HG03571 (cell line): ENCODE measurements around the gene MSH6.

ENCODE experiments used
- ATAC-seq: cut with Tn5 transposase; IDR thresholded peaks from one replicate; pipeline ENCODE4 v1.9.1; 2021; ENCODE audit not compliant: unreplicated experiment

MSH6 gene

GRCh38 chr2:47778698-47779425 lies 4.1 kb upstream of the MSH6 start:
- ATAC-seq = no peak

- ATAC-seq = no peak
These were observed 3.5 kb upstream of the MSH6 start for GRCh38 chr2:47779426-47779790.

GRCh38 chr2:47782381-47782670 lies 619 bp upstream of the MSH6 start:
- ATAC-seq = no peak

- ATAC-seq = peak; percentile 20
These were observed 774 bp downstream of the MSH6 start for GRCh38 chr2:47783486-47784351.

- ATAC-seq = no peak
These were observed 1.5 kb downstream of the MSH6 start for GRCh38 chr2:47784352-47784851.

- ATAC-seq = no peak
These were observed 3.0 kb downstream of the MSH6 start for GRCh38 chr2:47785986-47786385.

DNA sequence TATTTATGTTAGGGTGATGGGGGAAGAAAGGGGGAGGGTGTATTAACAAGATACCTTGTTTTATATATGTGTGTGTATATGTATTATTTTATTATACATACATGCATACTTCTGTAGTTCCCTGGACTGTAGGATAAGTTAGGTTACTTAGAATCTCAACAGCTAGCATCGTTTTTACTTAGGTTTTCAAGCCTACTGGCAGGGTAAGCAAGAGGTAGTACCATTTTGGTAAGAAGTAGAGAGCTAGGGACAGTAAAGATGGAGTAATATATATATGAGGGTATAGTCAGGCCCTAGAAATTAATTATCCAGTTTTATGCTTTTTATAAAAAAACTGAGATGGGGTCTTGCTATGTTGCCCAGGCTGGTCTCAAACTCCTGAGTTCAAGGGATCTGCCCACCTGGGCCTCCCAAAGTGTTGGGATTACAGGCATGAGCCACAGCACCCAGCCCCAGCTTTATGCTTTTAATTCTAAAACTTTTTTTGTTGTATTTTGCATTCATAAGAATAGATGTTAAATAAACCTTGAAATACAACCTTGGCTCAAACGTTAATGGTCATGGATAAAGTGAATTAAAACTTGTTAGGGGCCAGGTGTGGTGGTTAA lies 13.2 kb downstream of the MSH6 start:
- ATAC-seq = no peak

DNA sequence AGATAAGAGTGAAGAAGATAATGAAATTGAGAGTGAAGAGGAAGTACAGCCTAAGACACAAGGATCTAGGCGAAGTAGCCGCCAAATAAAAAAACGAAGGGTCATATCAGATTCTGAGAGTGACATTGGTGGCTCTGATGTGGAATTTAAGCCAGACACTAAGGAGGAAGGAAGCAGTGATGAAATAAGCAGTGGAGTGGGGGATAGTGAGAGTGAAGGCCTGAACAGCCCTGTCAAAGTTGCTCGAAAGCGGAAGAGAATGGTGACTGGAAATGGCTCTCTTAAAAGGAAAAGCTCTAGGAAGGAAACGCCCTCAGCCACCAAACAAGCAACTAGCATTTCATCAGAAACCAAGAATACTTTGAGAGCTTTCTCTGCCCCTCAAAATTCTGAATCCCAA lies 15.7 kb downstream of the MSH6 start:
- no peak for ATAC-seq

- ATAC-seq = no peak
These were observed 16.2 kb downstream of the MSH6 start for GRCh38 chr2:47799031-47799609.

- ATAC-seq = no peak
These were observed 18.2 kb downstream of the MSH6 start for GRCh38 chr2:47801118-47801517.

GRCh38 chr2:47803363-47803762 lies 20.4 kb downstream of the MSH6 start:
- ATAC-seq = no peak

DNA sequence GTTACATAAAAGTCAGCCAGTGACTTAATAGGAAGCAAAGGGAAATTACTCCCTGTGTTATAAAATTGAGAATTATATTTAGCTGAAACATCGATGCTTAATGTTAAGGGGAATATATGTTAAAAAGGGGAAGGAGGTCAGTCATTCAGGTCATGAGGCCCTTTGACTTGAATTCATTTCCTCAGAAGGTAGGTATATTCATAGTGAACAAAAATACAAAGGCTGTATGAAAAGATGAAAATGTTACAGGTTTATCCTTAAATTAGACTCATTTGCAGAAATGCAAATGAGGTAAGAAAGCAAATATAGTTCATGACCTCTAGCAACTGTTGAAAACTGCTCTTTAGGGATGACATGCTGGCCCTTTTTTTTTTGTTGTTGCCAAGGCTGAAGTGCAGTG lies 20.8 kb downstream of the MSH6 start:
- ATAC-seq = no peak

GRCh38 chr2:47805850-47806249 lies 22.9 kb downstream of the MSH6 start:
- no peak for ATAC-seq

GRCh38 chr2:47808614-47809013 lies 25.7 kb downstream of the MSH6 start:
- ATAC-seq = no peak

DNA sequence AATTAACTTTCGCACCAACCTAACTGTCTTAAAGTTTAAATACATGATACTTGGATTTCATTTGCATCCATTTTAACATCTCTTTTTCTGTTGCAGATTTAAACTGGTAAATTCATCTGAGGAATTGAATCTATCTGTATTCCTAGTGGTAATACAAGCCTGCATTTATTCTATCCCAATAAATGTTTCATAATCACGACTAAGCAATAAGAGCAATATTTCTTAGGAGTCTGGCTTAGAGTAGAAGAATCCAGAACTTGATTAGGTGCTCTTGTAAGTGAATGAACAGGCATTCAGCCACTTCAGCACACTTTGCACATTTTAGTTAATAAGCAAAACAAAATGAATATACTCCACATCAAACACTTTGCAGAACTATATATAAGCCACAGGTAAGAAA lies 27.0 kb downstream of the MSH6 start:
- no peak for ATAC-seq

DNA sequence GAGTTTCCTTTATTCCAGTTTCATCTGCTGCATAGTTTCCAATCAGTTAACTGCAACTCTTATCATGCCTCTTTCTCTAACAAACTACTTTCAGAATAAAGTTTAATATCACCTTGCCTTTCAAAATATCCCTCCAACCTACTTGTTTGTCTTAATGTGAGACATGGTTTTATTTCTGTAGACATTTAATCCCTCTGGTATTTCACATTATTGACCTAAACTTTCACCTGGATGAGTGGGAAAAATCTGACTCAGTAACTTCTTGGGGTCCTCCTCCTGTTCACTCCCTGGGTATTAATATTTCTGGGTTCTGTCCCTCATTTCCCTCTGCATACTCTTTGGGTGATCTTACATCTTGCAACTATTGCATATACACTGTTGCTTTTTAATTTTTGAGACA lies 27.9 kb downstream of the MSH6 start:
- no peak for ATAC-seq

GRCh38 chr2:47811668-47812067 lies 28.7 kb downstream of the MSH6 start:
- ATAC-seq = no peak

GRCh38 chr2:47815764-47816163 lies 32.8 kb downstream of the MSH6 start:
- ATAC-seq = no peak

DNA sequence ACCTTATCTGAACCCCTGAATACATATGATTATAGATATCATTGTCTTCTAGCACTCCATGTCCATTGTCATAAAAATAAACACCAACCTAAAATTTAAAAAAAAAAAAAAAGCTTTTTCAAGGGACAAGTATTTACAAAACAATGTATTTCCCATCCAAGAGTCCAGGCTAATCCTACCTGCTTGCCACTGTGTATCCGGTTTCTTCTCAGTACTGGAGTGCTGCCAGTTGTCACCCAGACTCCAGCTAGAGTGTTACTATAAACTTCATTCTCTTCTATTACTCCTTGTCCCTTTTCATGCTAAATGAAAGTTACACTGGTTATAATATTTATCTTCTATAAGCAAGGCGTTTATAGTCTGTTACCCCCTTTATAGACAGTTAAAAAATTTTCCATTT lies 35.8 kb downstream of the MSH6 start:
- ATAC-seq = no peak

DNA sequence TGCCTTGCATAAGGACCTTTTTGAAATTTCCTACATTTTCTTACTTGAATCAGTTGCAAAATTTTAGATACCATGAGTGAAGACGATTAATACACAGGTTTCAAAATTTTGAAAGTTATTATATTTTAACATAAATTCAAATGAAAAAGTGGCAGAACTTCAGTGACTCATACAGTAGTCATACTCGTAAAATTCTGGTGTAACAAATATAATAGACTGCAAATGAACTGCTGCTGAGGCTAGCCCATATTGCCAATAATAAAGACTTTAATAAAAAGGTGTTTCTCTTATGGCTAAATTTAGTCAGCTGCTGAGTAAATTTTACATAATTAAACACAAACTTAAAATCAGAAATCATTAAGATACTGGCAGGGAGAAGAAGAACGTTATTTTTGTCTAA lies 36.9 kb downstream of the MSH6 start:
- ATAC-seq = no peak

DNA sequence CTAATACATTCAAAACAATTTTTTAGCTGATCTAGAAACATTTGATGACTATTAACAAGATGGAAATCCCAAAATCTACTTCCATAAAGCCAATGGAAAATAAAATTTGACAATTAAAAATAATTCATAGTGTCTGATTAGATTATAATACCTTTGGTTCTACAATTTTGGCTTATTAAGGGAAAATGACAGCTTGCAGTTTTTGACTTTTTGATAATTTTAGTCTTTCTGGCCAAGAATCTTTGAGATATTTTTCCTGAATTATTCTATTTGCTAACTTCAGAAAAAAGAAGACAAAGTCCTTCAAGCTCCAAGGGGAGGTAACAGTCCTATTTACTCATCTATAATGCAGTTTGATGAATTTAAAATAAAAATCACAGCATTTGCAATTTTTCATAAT lies 39.6 kb downstream of the MSH6 start:
- ATAC-seq = no peak

GRCh38 chr2:47833516-47833968 lies 50.6 kb downstream of the MSH6 start:
- ATAC-seq = peak; percentile 76
